HepG2 (cell line): ENCODE results near the gene PHF3. TPM values are rescaled to one million over a fixed set of nuclear protein-coding genes. Genes with fewer than 3 reads are reported as not detected.

Experiments used
- ATAC-seq: fragments of 200-7000 bp; cut with Tn5 transposase; 3 replicates; pipeline ENCODE4 v1.9.1; 2020; ENCODE audit warnings: mild to moderate bottlenecking, moderate library complexity
- BruUV-seq: library from RNA; stranded (reverse); fragments of 400-500 nt; replicated peaks from 2 replicates; lab custom pipeline; 2021; lab: Mats Ljungman, UMichigan
- CTCF ChIA-PET: fragments of 300-600 bp; formaldehyde crosslinking; extraction: SDS; loops from one replicate; lab custom pipeline; 2021; ENCODE audit warnings: low total read pairs, inconsistent platforms, low intra/inter-chr PET ratio; lab: Yijun Ruan, JAX
- POLR2A ChIA-PET: fragments of 350-600 bp; sonication (Branson Sonifier 250); formaldehyde crosslinking; loops from one replicate; lab custom pipeline; 2020; ENCODE audit warnings: antibody characterized with exemption, inconsistent platforms; lab: Yijun Ruan, JAX
- DNase-seq: peaks from one replicate; pipeline ENCODE4 v3.0.0-alpha.2; 2015; ENCODE audit warnings: low spot score
- FAIRE-seq: peaks from 3 replicates; lab custom pipeline; 2011; peaks lifted over from hg19 to GRCh38; lab: Jason Lieb, UNC
- H2AFZ ChIP-seq: one replicate; pipeline ENCODE4 v1.6.1; 2011; ENCODE audit warnings: low read length, inconsistent platforms
- H3K27ac ChIP-seq: fragments of 300-600 bp; 3 replicates; pipeline ENCODE4 v1.8.0; 2011; ENCODE audit warnings: mixed run types, mild to moderate bottlenecking, mixed read lengths, low read length, inconsistent platforms; ENCODE audit not compliant: insufficient read depth; ENCODE audit errors: extremely low read length
- H3K27me3 ChIP-seq, 2 experiments: fragments of 200-600 bp in 1 of 2; 2 replicates in 1 of 2; 3 replicates in 1 of 2; pipeline versions ENCODE4 v1.6.0 to v1.8.0; 2011; ENCODE audit warnings: low read length in 2 of 2, mild to moderate bottlenecking in 2 of 2, moderate library complexity in 2 of 2, inconsistent platforms in 1 of 2; ENCODE audit not compliant: insufficient read depth in 2 of 2, control insufficient read depth in 1 of 2
- H3K36me3 ChIP-seq, 2 experiments: fragments of 200-600 bp in 1 of 2; replicated peaks in 1 of 2; 2 replicates in 1 of 2; 3 replicates in 1 of 2; pipeline versions ENCODE4 v1.5.1 to v1.8.0; 2011; ENCODE audit warnings: low read length in 2 of 2, inconsistent platforms in 1 of 2; ENCODE audit not compliant: insufficient read depth in 2 of 2, control insufficient read depth in 1 of 2
- H3K4me1 ChIP-seq: 2 replicates; pipeline ENCODE4 v1.5.1; 2012; ENCODE audit warnings: low read length, inconsistent platforms; ENCODE audit not compliant: insufficient read depth
- H3K4me2 ChIP-seq: 2 replicates; pipeline ENCODE4 v1.6.0; 2011; ENCODE audit warnings: low read depth, low read length, inconsistent platforms
- H3K4me3 ChIP-seq, 3 experiments: fragments of 200-600 bp in 1 of 3; sonication (generic), shearing (Covaris generic) in 1 of 3; replicated peaks in 1 of 3; 2 replicates each; pipeline ENCODE4 v1.5.1; 2011 to 2016; ENCODE audit warnings: low read length in 3 of 3, inconsistent platforms in 2 of 3, low read depth in 2 of 3, mild to moderate bottlenecking in 2 of 3, control low read depth in 1 of 3, mixed read lengths in 1 of 3; ENCODE audit not compliant: insufficient read depth in 1 of 3
- H3K79me2 ChIP-seq: one replicate; pipeline ENCODE4 v1.6.1; 2011; ENCODE audit warnings: low read length, inconsistent platforms; ENCODE audit not compliant: insufficient read depth
- H3K9ac ChIP-seq: 2 replicates; pipeline ENCODE4 v1.6.0; 2011; ENCODE audit warnings: mild to moderate bottlenecking, low read depth, low read length, inconsistent platforms; ENCODE audit not compliant: insufficient read depth
- H3K9me3 ChIP-seq: 2 replicates; pipeline ENCODE4 v1.5.1; 2012; ENCODE audit warnings: mild to moderate bottlenecking, low read length
- H4K20me1 ChIP-seq: 2 replicates; pipeline ENCODE4 v1.6.0; 2011; ENCODE audit warnings: inconsistent platforms, mild to moderate bottlenecking, low read length, moderate library complexity; ENCODE audit not compliant: insufficient read depth
- CREM ChIP-seq, 2 experiments: sonication (generic) in 1 of 2; formaldehyde crosslinking in 1 of 2; IDR thresholded peaks; 2 replicates each; pipeline versions ENCODE4 v1.4.0 to v1.6.1; 2016 to 2020; ENCODE audit warnings: antibody characterized with exemption in 1 of 2, mild to moderate bottlenecking in 1 of 2, missing genetic modification reagents in 1 of 2
- MAFF ChIP-seq: IDR thresholded peaks from 2 replicates; pipeline ENCODE4 v1.6.1; 2011; ENCODE audit warnings: low read depth, low read length, improper control_type of control experiment
- MAFK ChIP-seq, 2 experiments: IDR thresholded peaks in 1 of 2; conservative IDR thresholded peaks in 1 of 2; 2 replicates each; pipeline ENCODE4 v1.6.1; 2011; ENCODE audit warnings: improper control_type of control experiment in 2 of 2, low read length in 2 of 2
- POLR2AphosphoS2 ChIP-seq: IDR thresholded peaks from 2 replicates; pipeline ENCODE4 v1.6.1; 2011; ENCODE audit warnings: low read depth, low read length, improper control_type of control experiment
- PRMT3 ChIP-seq: sonication (generic); formaldehyde crosslinking; IDR thresholded peaks from 2 replicates; pipeline ENCODE4 v1.8.1; 2022; ENCODE audit warnings: low read depth, mild to moderate bottlenecking, moderate library complexity, missing genetic modification reagents, borderline replicate concordance
- SMC3 ChIP-seq: IDR thresholded peaks from 2 replicates; pipeline ENCODE4 v1.6.1; 2011; ENCODE audit warnings: low read length, improper control_type of control experiment
- ZBTB8A ChIP-seq: sonication (generic); formaldehyde crosslinking; IDR thresholded peaks from 2 replicates; pipeline ENCODE4 v1.4.0; 2020; ENCODE audit warnings: mild to moderate bottlenecking, low read depth, missing genetic modification reagents, borderline replicate concordance
- WGBS: methylation state at CpG from one replicate; pipeline ENCODE4 v1.1.6; 2017; ENCODE audit warnings: low lambda C conversion rate; 5-methylcytosine and 5-hydroxymethylcytosine counted together
- in situ Hi-C: cut with HindIII; loops from 2 replicates; pipeline ENCODE4 v1.10.0; 2017; ENCODE audit warnings: low pct_unique_long_range_greater_than_20kb; ENCODE audit not compliant: extremely low pct_ligation_motif_present
- intact Hi-C: fragments of 100-400 bp; cut with micrococcal nuclease; formaldehyde crosslinking; loops from one replicate; pipeline ENCODE4 v1.10.0; 2022; ENCODE audit not compliant: unreplicated experiment
- polyA plus RNA-seq, 8 experiments: library from polyadenylated mRNA; depleted of rRNA in 3 of 8; stranded (reverse) in 7 of 8; unstranded in 1 of 8; fragments of >200 nt; fragmentation: Illumina TruSeq in 4 of 8; extraction: Trizol in 4 of 8; gene quantifications; 2 replicates each; pipeline versions ENCODE4 v1.2.1 to v1.2.3, GENCODE V29; 2011 to 2016; ENCODE audit warnings: low read depth in 4 of 8, missing spikeins in 1 of 8, mixed read lengths in 1 of 8; ENCODE audit not compliant: insufficient read depth in 1 of 8
- total RNA-seq, 5 experiments: library from RNA; depleted of rRNA; stranded (reverse); fragments of >200 nt; fragmentation: Illumina TruSeq; extraction: Trizol; gene quantifications; 2 replicates each; pipeline ENCODE4 v1.2.3, GENCODE V29; 2016; ENCODE audit warnings: low read depth in 1 of 5
- TF ChIP-seq, protein P1 (sequence below): sonication (generic); formaldehyde crosslinking; IDR thresholded peaks from 2 replicates; pipeline ENCODE4 v1.5.0; 2020; ENCODE audit warnings: mild to moderate bottlenecking, missing genetic modification reagents, moderate library complexity
- TF ChIP-seq, protein P2 (sequence below): IDR thresholded peaks from 2 replicates; pipeline ENCODE4 v1.6.1; 2012; ENCODE audit warnings: low read depth, low read length, improper control_type of control experiment
- TF ChIP-seq, protein P3 (sequence below): sonication (generic); formaldehyde crosslinking; IDR thresholded peaks from 2 replicates; pipeline ENCODE4 v1.5.0; 2020; ENCODE audit warnings: mild to moderate bottlenecking, missing genetic modification reagents

Gene PHF3
- total and polyA plus RNA-seq, 2 of the 13 experiments (the other 11 are each of a cell fraction or from before 2014, with no cell fraction given), result 19.8 to 70.4 TPM

DNA sequence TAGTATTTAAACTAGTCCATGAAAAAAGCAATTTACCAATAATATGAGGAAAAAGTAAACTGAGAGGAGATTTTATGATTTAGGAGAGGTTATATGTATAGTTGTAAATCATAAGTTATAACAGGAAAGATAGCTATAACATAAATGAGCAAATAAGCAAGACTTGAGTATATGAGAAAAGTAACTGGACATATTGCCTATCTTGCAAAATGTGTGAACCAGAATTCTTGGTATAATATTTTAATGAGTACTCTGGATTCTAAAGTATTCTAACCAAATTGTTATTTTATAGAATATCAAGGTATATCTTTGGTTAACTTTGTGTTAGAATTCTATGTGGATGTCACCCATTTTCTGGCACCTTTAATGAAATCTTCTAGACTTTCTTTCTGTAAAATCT is 124.6 kb downstream of the PHF3 start:
- FAIRE-seq, result no peak
- POLR2A ChIA-PET, result no interaction called here
- Histone ChIP-seq H3K36me3 (no peaks in the 10 kb centered on the region), H3K27ac (no peak overlapping the region), H3K4me2 (no peak overlapping the region), H2AFZ (no peak overlapping the region), H4K20me1 (no peaks in the 10 kb centered on the region), H3K9ac (no peak overlapping the region), H3K79me2 (no peaks in the 10 kb centered on the region)
- DNase-seq, result no peak
- ATAC-seq, result no peak
- TF ChIP-seq ZBTB8A (CRISPR knock-in tag), result no peak
- TF ChIP-seq MAFF, result peak; percentile 63
- peak; percentile 70 to 74 for TF ChIP-seq MAFK (conservative IDR thresholded peaks at IDR 0.05 in 1 of 2, IDR thresholded peaks at IDR 0.05 in 1 of 2; ENCODE audit: low read length in 2 of 2)
- TF ChIP-seq, all 625 proteins: peak for 2
- Histone ChIP-seq H3K4me3 (no peak overlapping the region), H3K4me1 (peaks cover 12% of the 10 kb centered on the region), H3K27me3 (no peaks in the 10 kb centered on the region), H3K9me3 (0 out of 2 replicates have a peak, but pooled peaks cover 11% of the 10 kb centered on the region)
- CTCF ChIA-PET, result no interaction called here
- in situ Hi-C loops (loop anchor here (5.0 kb wide), 2 partner anchors 163 to 408 kb away; no protein-coding TSS in a partner anchor), intact Hi-C loops (loop anchor here (5.0 kb wide), 1 partner anchor 183 kb away; no protein-coding TSS in a partner anchor)
- no TSS peak for BruUV-seq

DNA sequence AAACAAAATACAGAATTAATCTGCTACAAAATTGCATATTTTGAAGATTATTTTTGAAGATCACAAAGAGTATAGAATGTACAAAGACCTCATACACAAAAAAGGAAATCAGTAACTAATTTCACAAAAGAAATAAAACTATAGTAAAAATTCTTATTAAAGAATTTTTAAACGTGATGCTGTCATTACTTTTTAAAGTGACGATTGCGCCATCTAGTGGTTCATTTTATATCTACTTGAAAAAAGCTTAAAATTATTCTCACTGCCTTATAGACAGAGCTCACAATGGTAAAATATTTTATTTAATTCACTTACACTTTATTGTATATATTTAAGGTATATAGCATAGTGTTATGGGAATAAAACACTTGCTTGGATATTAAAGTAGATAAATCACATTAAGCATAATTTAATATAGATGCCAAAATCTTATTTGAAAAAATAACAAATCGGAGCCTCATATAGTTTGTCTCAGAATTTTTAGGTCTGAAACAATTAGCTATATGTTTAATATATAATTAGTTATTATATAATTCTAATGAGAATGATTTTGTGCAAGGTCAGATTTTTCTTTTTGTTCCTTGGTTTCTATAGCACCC is 128.8 kb downstream of the PHF3 start:
- ChIA-PET CTCF (interaction anchor here (1.1 to 3.0 kb wide), 6 partner anchors 75 to 456 kb away, joined by 3 to 32 read pairs (median 8); no protein-coding TSS in a partner anchor), POLR2A (interaction anchor here (0.6 to 1.1 kb wide), 2 partner anchors 166 to 411 kb away, joined by 4 to 8 read pairs; no protein-coding TSS in a partner anchor)
- DNase-seq (peak; percentile 65), FAIRE-seq (no peak), ATAC-seq (no peak)
- peaks cover 5% of the 10 kb centered on the region; the same call in 1 of the 2 replicates for H3K9me3 ChIP-seq
- no peak overlapping the region for H3K9ac ChIP-seq
- in situ Hi-C loops (loop anchor here (5.0 kb wide), 2 partner anchors 167 to 412 kb away; no protein-coding TSS in a partner anchor), intact Hi-C loops (loop anchor here (1.0 to 5.0 kb wide), 5 partner anchors 38 to 456 kb away; no protein-coding TSS in a partner anchor)
- H3K36me3 ChIP-seq, result no peaks in the 10 kb centered on the region
- no TSS peak for BruUV-seq
- no peaks in the 10 kb centered on the region for H4K20me1 ChIP-seq
- H2AFZ ChIP-seq, result no peak overlapping the region
- H3K79me2 ChIP-seq, result no peaks in the 10 kb centered on the region
- H3K4me3 ChIP-seq, result no peak overlapping the region
- 25% methylated on average over 4 of the region's 4 CpGs for WGBS
- no peak overlapping the region for H3K27ac ChIP-seq
- no peak overlapping the region for H3K4me2 ChIP-seq
- H3K27me3 ChIP-seq, result no peaks in the 10 kb centered on the region
- no peaks in the 10 kb centered on the region for H3K4me1 ChIP-seq
- TF ChIP-seq POLR2AphosphoS2 (no peak), PRMT3 (CRISPR knock-in tag) (no peak), CREM (IDR thresholded peaks at IDR 0.05) (0 out of 2 replicates have a peak, but pooled peaks have one; percentile 6), CREM (CRISPR knock-in tag; IDR thresholded peaks at IDR 0.05) (no peak), SMC3 (peak; percentile 66; the same call in 1 of the 2 replicates)
- TF ChIP-seq, protein P1, sequence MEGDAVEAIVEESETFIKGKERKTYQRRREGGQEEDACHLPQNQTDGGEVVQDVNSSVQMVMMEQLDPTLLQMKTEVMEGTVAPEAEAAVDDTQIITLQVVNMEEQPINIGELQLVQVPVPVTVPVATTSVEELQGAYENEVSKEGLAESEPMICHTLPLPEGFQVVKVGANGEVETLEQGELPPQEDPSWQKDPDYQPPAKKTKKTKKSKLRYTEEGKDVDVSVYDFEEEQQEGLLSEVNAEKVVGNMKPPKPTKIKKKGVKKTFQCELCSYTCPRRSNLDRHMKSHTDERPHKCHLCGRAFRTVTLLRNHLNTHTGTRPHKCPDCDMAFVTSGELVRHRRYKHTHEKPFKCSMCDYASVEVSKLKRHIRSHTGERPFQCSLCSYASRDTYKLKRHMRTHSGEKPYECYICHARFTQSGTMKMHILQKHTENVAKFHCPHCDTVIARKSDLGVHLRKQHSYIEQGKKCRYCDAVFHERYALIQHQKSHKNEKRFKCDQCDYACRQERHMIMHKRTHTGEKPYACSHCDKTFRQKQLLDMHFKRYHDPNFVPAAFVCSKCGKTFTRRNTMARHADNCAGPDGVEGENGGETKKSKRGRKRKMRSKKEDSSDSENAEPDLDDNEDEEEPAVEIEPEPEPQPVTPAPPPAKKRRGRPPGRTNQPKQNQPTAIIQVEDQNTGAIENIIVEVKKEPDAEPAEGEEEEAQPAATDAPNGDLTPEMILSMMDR (CRISPR knock-in tag), result peak; percentile 46; the same call in 1 of the 2 replicates
- TF ChIP-seq, protein P2, sequence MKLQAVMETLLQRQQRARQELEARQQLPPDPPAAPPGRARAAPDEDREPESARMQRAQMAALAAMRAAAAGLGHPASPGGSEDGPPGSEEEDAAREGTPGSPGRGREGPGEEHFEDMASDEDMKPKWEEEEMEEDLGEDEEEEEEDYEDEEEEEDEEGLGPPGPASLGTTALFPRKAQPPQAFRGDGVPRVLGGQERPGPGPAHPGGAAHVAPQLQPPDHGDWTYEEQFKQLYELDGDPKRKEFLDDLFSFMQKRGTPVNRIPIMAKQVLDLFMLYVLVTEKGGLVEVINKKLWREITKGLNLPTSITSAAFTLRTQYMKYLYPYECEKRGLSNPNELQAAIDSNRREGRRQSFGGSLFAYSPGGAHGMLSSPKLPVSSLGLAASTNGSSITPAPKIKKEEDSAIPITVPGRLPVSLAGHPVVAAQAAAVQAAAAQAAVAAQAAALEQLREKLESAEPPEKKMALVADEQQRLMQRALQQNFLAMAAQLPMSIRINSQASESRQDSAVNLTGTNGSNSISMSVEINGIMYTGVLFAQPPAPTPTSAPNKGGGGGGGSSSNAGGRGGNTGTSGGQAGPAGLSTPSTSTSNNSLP, result 0 out of 2 replicates have a peak, but pooled peaks have one; percentile 27
- TF ChIP-seq, protein P3, sequence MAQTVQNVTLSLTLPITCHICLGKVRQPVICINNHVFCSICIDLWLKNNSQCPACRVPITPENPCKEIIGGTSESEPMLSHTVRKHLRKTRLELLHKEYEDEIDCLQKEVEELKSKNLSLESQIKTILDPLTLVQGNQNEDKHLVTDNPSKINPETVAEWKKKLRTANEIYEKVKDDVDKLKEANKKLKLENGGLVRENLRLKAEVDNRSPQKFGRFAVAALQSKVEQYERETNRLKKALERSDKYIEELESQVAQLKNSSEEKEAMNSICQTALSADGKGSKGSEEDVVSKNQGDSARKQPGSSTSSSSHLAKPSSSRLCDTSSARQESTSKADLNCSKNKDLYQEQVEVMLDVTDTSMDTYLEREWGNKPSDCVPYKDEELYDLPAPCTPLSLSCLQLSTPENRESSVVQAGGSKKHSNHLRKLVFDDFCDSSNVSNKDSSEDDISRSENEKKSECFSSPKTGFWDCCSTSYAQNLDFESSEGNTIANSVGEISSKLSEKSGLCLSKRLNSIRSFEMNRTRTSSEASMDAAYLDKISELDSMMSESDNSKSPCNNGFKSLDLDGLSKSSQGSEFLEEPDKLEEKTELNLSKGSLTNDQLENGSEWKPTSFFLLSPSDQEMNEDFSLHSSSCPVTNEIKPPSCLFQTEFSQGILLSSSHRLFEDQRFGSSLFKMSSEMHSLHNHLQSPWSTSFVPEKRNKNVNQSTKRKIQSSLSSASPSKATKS (CRISPR knock-in tag), result no peak
